A549 (cell line): ENCODE data around the gene NTM. TPM values are rescaled to one million over a fixed set of nuclear protein-coding genes. Genes with fewer than 3 reads are reported as not detected.

Source experiments
- ATAC-seq, 2 experiments: fragments of 200-7000 bp in 1 of 2; fragments of >200 bp in 1 of 2; cut with Nextera tagmentation in 1 of 2; cut with Tn5 transposase in 1 of 2; 3 replicates each; pipeline versions ENCODE4 v1.8.0 to v1.9.1; 2018 to 2020; ENCODE audit warnings: mild to moderate bottlenecking in 1 of 2, moderate library complexity in 1 of 2
- CTCF ChIA-PET: fragments of 300-600 bp; sonication (Branson Sonifier 250); formaldehyde crosslinking; extraction: SDS; loops from one replicate; lab custom pipeline; 2021; ENCODE audit warnings: antibody characterized with exemption, inconsistent platforms; lab: Yijun Ruan, JAX
- POLR2A ChIA-PET: fragments of 350-600 bp; formaldehyde crosslinking; extraction: SDS; loops from one replicate; lab custom pipeline; 2021; ENCODE audit warnings: antibody characterized with exemption, inconsistent platforms; lab: Yijun Ruan, JAX
- DNase-seq, 2 experiments: peaks; one replicate each; pipeline versions ENCODE4 v3.0.0 to v3.0.0-alpha.2; 2011 to 2016; ENCODE audit warnings: low read depth in 1 of 2, low spot score in 1 of 2
- FAIRE-seq: peaks from 2 replicates; lab custom pipeline; 2011; peaks lifted over from hg19 to GRCh38; lab: Jason Lieb, UNC
- H3K27ac ChIP-seq, 2 experiments: fragments of >200 bp; sonication (Bioruptor Twin); formaldehyde crosslinking; 3 replicates each; pipeline ENCODE4 v1.5.1; 2016 to 2017
- H3K4me1 ChIP-seq: fragments of >200 bp; sonication (Bioruptor Twin); formaldehyde crosslinking; 3 replicates; pipeline ENCODE4 v1.6.1; 2016
- H3K4me2 ChIP-seq: fragments of >200 bp; sonication (Bioruptor Twin); formaldehyde crosslinking; 3 replicates; pipeline ENCODE4 v1.6.1; 2016
- H3K4me3 ChIP-seq: fragments of >200 bp; sonication (Bioruptor Twin); formaldehyde crosslinking; 3 replicates; pipeline ENCODE4 v1.5.1; 2016
- H3K9me3 ChIP-seq: fragments of >200 bp; sonication (Bioruptor Twin); formaldehyde crosslinking; 3 replicates; pipeline ENCODE4 v1.6.1; 2016
- CBX2 ChIP-seq: fragments of 200-600 bp; sonication (generic); IDR thresholded peaks from 2 replicates; pipeline ENCODE4 v1.6.1; 2016; ENCODE audit warnings: low read depth, mild to moderate bottlenecking, borderline replicate concordance
- CBX8 ChIP-seq: fragments of 200-600 bp; sonication (generic); IDR thresholded peaks from 2 replicates; pipeline ENCODE4 v1.6.1; 2016
- CEBPB ChIP-seq, 2 experiments: fragments of >200 bp in 1 of 2; sonication (Bioruptor Twin) in 1 of 2; formaldehyde crosslinking in 1 of 2; IDR thresholded peaks; 2 replicates each; pipeline ENCODE4 v1.6.1; 2012 to 2016
- CHD2 ChIP-seq: fragments of 150-350 bp; IDR thresholded peaks from 2 replicates; pipeline ENCODE4 v1.6.1; 2014; ENCODE audit warnings: low read length; ENCODE audit not compliant: partially characterized antibody
- EHMT2 ChIP-seq: fragments of 200-600 bp; sonication (generic); IDR thresholded peaks from 2 replicates; pipeline ENCODE4 v1.6.1; 2016; ENCODE audit warnings: antibody characterized with exemption, low read depth, mild to moderate bottlenecking, moderate library complexity
- FOSL2 ChIP-seq, 2 experiments: fragments of 450-650 bp in 1 of 2; fragments of >200 bp in 1 of 2; sonication (Bioruptor Twin) in 1 of 2; formaldehyde crosslinking; IDR thresholded peaks; 2 replicates each; pipeline versions ENCODE4 v1.5.0 to v1.6.1; 2016 to 2020; ENCODE audit warnings: mild to moderate bottlenecking in 1 of 2, moderate library complexity in 1 of 2
- JUN ChIP-seq, 2 experiments: fragments of >200 bp; sonication (Bioruptor Twin); formaldehyde crosslinking; IDR thresholded peaks; 2 replicates in 1 of 2; 3 replicates in 1 of 2; pipeline ENCODE4 v1.6.1; 2016 to 2017
- PHF8 ChIP-seq: fragments of 200-600 bp; sonication (generic); IDR thresholded peaks from 2 replicates; pipeline ENCODE4 v1.6.1; 2016; ENCODE audit warnings: low read depth, mild to moderate bottlenecking, antibody characterized with exemption, moderate library complexity, borderline replicate concordance
- POLR2A ChIP-seq: IDR thresholded peaks from 2 replicates; pipeline ENCODE4 v1.6.1; 2012; ENCODE audit warnings: mild to moderate bottlenecking, low read length
- RCOR1 ChIP-seq: fragments of 150-350 bp; IDR thresholded peaks from 2 replicates; pipeline ENCODE4 v1.6.1; 2014; ENCODE audit warnings: antibody characterized with exemption, low read length, low read depth
- TP53 ChIP-seq: fragments of 250-450 bp; sonication (Bioruptor Pico); IDR thresholded peaks from 2 replicates; pipeline ENCODE4 v1.5.0; 2021; ENCODE audit warnings: mild to moderate bottlenecking, moderate library complexity
- ZFP36 ChIP-seq: fragments of 450-650 bp; IDR thresholded peaks from 2 replicates; pipeline ENCODE4 v1.6.1; 2014; ENCODE audit warnings: borderline replicate concordance; ENCODE audit not compliant: partially characterized antibody
- WGBS: methylation state at CpG from one replicate; pipeline ENCODE4 v1.1.6; 2017; ENCODE audit errors: missing lambda C conversion rate; 5-methylcytosine and 5-hydroxymethylcytosine counted together
- polyA plus RNA-seq, 4 experiments: library from polyadenylated mRNA; depleted of rRNA in 3 of 4; stranded (reverse); fragments of >200 nt; fragmentation: RNase III in 1 of 4; extraction: RNeasy Plus Mini Kit Qiagen cat#74134 plus additional on column Dnase treatment in 1 of 4; gene quantifications; 2 replicates in 3 of 4; 3 replicates in 1 of 4; pipeline ENCODE4 v1.2.3, GENCODE V29; 2011 to 2017
- TF ChIP-seq, protein P1 (sequence below): fragments of 250-450 bp; sonication (Bioruptor Pico); IDR thresholded peaks from 2 replicates; pipeline ENCODE4 v1.5.0; 2021; ENCODE audit warnings: mild to moderate bottlenecking, moderate library complexity, borderline replicate concordance
- TF ChIP-seq, protein P2 (sequence below): fragments of 250-450 bp; sonication (Bioruptor Pico); IDR thresholded peaks from 2 replicates; pipeline ENCODE4 v1.5.0; 2020; ENCODE audit warnings: low read depth, mild to moderate bottlenecking, moderate library complexity
- TF ChIP-seq, protein P3 (sequence below): IDR thresholded peaks from 2 replicates; pipeline ENCODE4 v1.6.1; 2012
- TF ChIP-seq, protein P4 (sequence below): fragments of >200 bp; sonication (Bioruptor Twin); formaldehyde crosslinking; IDR thresholded peaks from 3 replicates; pipeline ENCODE4 v1.5.1; 2016
- TF ChIP-seq, protein P5 (sequence below): fragments of >200 bp; sonication (Bioruptor Twin); formaldehyde crosslinking; IDR thresholded peaks from 2 replicates; pipeline ENCODE4 v1.6.1; 2016

NTM gene
- polyA plus RNA-seq, 2 of the 4 experiments (the other 2 are of a cell fraction): not detected

DNA sequence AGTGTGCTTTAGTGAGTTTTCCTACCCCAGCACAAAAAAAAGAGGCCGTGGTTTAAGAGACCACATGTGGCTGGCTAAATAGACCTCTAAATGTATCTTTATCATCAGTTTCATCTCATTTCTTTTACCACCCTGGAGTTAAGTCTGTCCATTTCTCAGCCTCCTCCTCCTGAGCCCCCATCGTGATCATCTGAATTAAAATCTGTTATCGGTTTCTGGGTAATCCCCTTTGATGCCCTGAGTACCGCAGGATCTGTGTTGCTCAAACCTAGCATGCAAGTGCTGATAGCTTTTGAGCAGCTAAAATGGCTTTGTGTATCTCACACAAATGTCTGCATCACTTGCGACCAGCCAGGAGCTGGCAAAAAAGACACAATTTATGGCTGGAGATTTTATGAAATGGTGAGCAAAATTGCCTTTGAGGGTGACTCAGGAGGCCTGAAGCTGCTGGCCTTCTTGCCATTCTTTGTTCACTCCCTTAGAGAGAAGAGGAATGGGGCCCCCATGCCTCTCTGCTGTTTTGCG lies 236.5 kb downstream of the NTM start:
- Histone ChIP-seq H3K27ac (no peak overlapping the region), H3K4me1 (no peaks in the 10 kb centered on the region), H3K4me3 (no peak overlapping the region), H3K9me3 (no peaks in the 10 kb centered on the region), H3K4me2 (no peak overlapping the region)
- 29% methylated on average over 6 of the region's 6 CpGs for WGBS
- ATAC-seq (no peak), FAIRE-seq (no peak), DNase-seq (no peak)
- ChIA-PET CTCF (no interaction called here), POLR2A (no interaction called here)
- TF ChIP-seq RCOR1 (no peak), PHF8 (no peak), POLR2A (no peak), CBX2 (no peak), CEBPB (IDR thresholded peaks at IDR 0.05) (no peak), EHMT2 (no peak), CHD2 (no peak), TP53 (CRISPR knock-in tag) (no peak)
- TF ChIP-seq, protein P1, sequence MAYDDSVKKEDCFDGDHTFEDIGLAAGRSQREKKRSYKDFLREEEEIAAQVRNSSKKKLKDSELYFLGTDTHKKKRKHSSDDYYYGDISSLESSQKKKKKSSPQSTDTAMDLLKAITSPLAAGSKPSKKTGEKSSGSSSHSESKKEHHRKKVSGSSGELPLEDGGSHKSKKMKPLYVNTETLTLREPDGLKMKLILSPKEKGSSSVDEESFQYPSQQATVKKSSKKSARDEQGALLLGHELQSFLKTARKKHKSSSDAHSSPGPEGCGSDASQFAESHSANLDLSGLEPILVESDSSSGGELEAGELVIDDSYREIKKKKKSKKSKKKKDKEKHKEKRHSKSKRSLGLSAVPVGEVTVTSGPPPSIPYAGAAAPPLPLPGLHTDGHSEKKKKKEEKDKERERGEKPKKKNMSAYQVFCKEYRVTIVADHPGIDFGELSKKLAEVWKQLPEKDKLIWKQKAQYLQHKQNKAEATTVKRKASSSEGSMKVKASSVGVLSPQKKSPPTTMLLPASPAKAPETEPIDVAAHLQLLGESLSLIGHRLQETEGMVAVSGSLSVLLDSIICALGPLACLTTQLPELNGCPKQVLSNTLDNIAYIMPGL (CRISPR knock-in tag): no peak
- TF ChIP-seq, protein P2, sequence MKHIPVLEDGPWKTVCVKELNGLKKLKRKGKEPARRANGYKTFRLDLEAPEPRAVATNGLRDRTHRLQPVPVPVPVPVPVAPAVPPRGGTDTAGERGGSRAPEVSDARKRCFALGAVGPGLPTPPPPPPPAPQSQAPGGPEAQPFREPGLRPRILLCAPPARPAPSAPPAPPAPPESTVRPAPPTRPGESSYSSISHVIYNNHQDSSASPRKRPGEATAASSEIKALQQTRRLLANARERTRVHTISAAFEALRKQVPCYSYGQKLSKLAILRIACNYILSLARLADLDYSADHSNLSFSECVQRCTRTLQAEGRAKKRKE (CRISPR knock-in tag): no peak
- TF ChIP-seq, protein P3, sequence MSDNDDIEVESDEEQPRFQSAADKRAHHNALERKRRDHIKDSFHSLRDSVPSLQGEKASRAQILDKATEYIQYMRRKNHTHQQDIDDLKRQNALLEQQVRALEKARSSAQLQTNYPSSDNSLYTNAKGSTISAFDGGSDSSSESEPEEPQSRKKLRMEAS: no peak
- TF ChIP-seq, protein P4, sequence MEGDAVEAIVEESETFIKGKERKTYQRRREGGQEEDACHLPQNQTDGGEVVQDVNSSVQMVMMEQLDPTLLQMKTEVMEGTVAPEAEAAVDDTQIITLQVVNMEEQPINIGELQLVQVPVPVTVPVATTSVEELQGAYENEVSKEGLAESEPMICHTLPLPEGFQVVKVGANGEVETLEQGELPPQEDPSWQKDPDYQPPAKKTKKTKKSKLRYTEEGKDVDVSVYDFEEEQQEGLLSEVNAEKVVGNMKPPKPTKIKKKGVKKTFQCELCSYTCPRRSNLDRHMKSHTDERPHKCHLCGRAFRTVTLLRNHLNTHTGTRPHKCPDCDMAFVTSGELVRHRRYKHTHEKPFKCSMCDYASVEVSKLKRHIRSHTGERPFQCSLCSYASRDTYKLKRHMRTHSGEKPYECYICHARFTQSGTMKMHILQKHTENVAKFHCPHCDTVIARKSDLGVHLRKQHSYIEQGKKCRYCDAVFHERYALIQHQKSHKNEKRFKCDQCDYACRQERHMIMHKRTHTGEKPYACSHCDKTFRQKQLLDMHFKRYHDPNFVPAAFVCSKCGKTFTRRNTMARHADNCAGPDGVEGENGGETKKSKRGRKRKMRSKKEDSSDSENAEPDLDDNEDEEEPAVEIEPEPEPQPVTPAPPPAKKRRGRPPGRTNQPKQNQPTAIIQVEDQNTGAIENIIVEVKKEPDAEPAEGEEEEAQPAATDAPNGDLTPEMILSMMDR: no peak

DNA sequence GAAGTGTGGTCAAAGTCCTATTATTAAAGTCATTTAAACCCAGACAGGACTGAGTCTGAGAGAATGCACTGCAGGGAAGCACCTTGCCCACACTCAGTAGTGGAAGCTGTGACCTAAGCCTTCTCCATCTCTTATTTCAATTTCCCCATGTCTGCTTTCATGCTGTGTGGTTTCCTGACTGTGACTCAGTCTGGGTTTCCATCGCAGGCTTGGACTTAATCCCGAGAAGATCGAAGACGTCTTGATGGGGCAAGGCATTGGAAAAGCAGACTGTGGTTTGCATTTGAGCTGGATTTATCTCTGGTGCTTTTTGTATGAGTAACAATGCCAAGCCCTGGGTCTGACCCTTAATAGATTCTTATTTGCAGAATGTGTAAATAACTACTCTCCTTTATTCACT lies 238.9 kb downstream of the NTM start:
- Histone ChIP-seq H3K4me3 (no peak overlapping the region), H3K4me2 (no peak overlapping the region), H3K4me1 (no peaks in the 10 kb centered on the region), H3K27ac (no peak overlapping the region), H3K9me3 (no peaks in the 10 kb centered on the region)
- DNase-seq (no peak), FAIRE-seq (no peak), ATAC-seq (no peak)
- ChIA-PET POLR2A (no interaction called here), CTCF (no interaction called here)
- 23% methylated on average over 4 of the region's 4 CpGs for WGBS
- TF ChIP-seq CBX2 (no peak), JUN (IDR thresholded peaks at IDR 0.05) (no peak), FOSL2 (IDR thresholded peaks at IDR 0.05) (no peak), FOSL2 (CRISPR knock-in tag; IDR thresholded peaks at IDR 0.05) (no peak)

DNA sequence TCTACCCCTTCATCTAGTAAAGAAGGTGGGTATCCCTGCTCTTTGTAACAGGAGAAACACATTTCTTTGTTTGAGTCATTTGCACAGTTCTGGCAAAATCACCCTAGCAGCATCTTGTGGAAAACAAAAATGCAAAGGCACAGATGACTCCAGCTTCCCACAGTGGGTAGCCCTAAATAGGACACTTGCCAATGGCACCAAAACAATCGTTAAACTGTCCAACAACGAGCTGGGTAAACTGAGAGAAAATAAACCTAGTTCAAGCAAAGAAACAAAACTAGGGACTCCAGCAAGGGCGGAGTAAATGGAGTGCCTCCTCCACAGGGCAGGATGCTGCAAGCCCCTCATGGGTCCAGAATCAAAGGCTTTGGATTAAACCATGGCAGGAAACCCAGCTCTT lies 239.5 kb downstream of the NTM start:
- CTCF ChIA-PET: no interaction called here
- no peak for DNase-seq
- Histone ChIP-seq H3K27ac (no peak overlapping the region), H3K4me1 (no peaks in the 10 kb centered on the region), H3K4me2 (no peak overlapping the region), H3K9me3 (no peaks in the 10 kb centered on the region), H3K4me3 (no peak overlapping the region)
- TF ChIP-seq, protein P5, sequence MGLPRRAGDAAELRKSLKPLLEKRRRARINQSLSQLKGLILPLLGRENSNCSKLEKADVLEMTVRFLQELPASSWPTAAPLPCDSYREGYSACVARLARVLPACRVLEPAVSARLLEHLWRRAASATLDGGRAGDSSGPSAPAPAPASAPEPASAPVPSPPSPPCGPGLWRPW: no peak
- TF ChIP-seq ZFP36 (no peak), CBX8 (no peak)
- POLR2A ChIA-PET: no interaction called here
- ATAC-seq: no peak
- FAIRE-seq: no peak
- 0% methylated on average over 3 of the region's 3 CpGs for WGBS
